Activated CD4-positive, alpha-beta memory T cell treated with anti-CD3 and anti-CD28 coated beads, Interleukin-2, amount 10 ng/mL, durations not matched to agents 7 days and 5 days (primary cell): ENCODE results near the gene QRICH1. TPM values are rescaled to one million over a fixed set of nuclear protein-coding genes. Genes with fewer than 3 reads are reported as not detected.

Experiments used
- CTCF ChIA-PET: fragments of 350-600 bp; sonication (Branson Sonifier 250); formaldehyde crosslinking; loops from one replicate; lab custom pipeline; 2021; ENCODE audit warnings: antibody characterized with exemption, inconsistent platforms; lab: Charles Lee
- POLR2A ChIA-PET: fragments of 350-600 bp; sonication (Branson Sonifier 250); formaldehyde crosslinking; loops from one replicate; lab custom pipeline; 2021; ENCODE audit warnings: antibody characterized with exemption; lab: Charles Lee
- DNase-seq: peaks from one replicate; pipeline ENCODE4 v3.0.0-alpha.2; 2020
- H3K27ac Mint-ChIP-seq: one replicate; pipeline ENCODE4 v1.8.0; 2021; ENCODE audit warnings: mild to moderate bottlenecking, mixed read lengths
- H3K27me3 Mint-ChIP-seq: one replicate; pipeline ENCODE4 v1.8.0; 2021; ENCODE audit warnings: mixed read lengths
- H3K36me3 Mint-ChIP-seq: one replicate; pipeline ENCODE4 v1.8.0; 2021; ENCODE audit warnings: low read depth, mixed read lengths
- H3K4me1 Mint-ChIP-seq: one replicate; pipeline ENCODE4 v1.8.0; 2021; ENCODE audit warnings: mixed read lengths
- H3K4me3 Mint-ChIP-seq: one replicate; pipeline ENCODE4 v1.8.0; 2021; ENCODE audit warnings: mild to moderate bottlenecking, mixed read lengths
- H3K9me3 Mint-ChIP-seq: one replicate; pipeline ENCODE4 v1.8.0; 2021; ENCODE audit warnings: mixed read lengths
- total RNA-seq, 2 experiments: library from RNA; stranded (reverse); gene quantifications; one replicate each; pipeline ENCODE4 v1.2.3, GENCODE V29; 2021

The QRICH1 gene
- total RNA-seq, 2 experiments from 2014 or later = 136 to 140 TPM

DNA sequence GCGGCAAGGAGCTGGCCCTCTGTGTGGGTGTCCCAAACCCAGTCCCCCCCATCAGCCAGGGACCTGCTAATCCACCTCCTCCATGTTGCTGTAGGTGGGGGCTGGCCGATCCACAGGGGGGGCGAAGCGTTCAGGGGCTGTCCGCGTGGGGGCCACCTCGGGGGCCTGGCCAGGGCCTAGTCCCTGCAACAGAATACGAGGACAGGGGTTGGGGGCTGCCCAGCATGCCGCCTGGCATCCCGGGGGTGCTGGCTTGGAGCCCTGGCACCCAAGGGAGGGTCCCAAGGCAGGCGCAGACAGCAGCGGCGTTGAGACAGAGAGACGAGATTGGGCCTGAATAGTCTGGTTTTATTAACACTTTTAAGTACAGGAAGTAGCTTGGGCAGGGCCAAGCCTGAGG, 14.5 kb upstream of the QRICH1 start:
- ChIA-PET POLR2A (interaction anchor here (0.9 to 9.9 kb wide), 2 partner anchors 15 to 56 kb away, joined by 3 to 133 read pairs; partner anchors contain the start of gene QRICH1), CTCF (interaction anchor here (1.1 to 1.9 kb wide), 2 partner anchors 14 to 120 kb away, joined by 3 to 7 read pairs; partner anchors contain the start of gene QRICH1)
- Mint-ChIP-seq H3K4me1 (peaks cover 21% of the 10 kb centered on the region), H3K27me3 (no peaks in the 10 kb centered on the region), H3K9me3 (no peaks in the 10 kb centered on the region), H3K4me3 (no peak overlapping the region), H3K27ac (no peak overlapping the region), H3K36me3 (peaks cover 38% of the 10 kb centered on the region)
- no peak for DNase-seq

GRCh38 chr3:49104427-49105291, 10.8 kb upstream of the QRICH1 start, which contains the start of gene QARS1:
QARS1 (minus strand) TSS chr3:49104757; CDS start chr3:49104733, 24 bp downstream.
- peaks cover 29% of the 10 kb centered on the region for H3K4me1 Mint-ChIP-seq
- peak within 1 kb of the TSS; percentile 95 for H3K4me3 Mint-ChIP-seq
- ChIA-PET CTCF (interaction anchor here (0.5 to 4.0 kb wide), 4 partner anchors 10 to 875 kb away, joined by 3 to 33 read pairs (median 4); partner anchors contain the start of genes QRICH1 and USP4), POLR2A (interaction anchor here (0.6 to 9.9 kb wide), 8 partner anchors 11 to 235 kb away, joined by 3 to 133 read pairs (median 4); partner anchors contain the start of genes IMPDH2, NDUFAF3, QRICH1 and USP19)
- peaks cover 40% of the 10 kb centered on the region for H3K36me3 Mint-ChIP-seq
- H3K27ac Mint-ChIP-seq = peak within 1 kb of the TSS; percentile 90
- H3K9me3 Mint-ChIP-seq = no peaks in the 10 kb centered on the region
- no peaks in the 10 kb centered on the region for H3K27me3 Mint-ChIP-seq
- peak; percentile 92 for DNase-seq

DNA sequence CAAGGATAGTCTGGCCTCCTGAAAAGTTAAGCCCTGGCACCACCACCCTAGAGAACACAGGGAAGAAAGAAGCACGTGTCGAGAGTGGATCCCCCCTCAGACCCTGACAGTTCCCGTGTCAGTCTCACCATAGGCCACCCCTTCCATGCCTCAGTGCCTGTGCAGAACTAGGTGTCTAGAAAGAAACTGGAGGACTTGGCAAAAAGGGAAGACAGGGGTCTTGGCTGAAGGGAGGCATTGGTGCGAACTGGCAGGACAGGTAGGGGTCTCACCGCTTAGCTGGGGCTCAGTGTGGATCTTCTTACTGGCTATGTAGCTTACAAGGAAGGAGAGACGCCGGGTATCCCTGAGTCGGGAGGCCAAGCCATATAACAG, 10.2 kb upstream of the QRICH1 start:
- POLR2A ChIA-PET = interaction anchor here (0.6 to 9.9 kb wide), 7 partner anchors 10 to 236 kb away, joined by 3 to 133 read pairs (median 5); partner anchors contain the start of genes IMPDH2, NDUFAF3, QRICH1 and USP19
- peaks cover 42% of the 10 kb centered on the region for H3K36me3 Mint-ChIP-seq

GRCh38 chr3:49100046-49100615, 6.3 kb upstream of the QRICH1 start:
- Mint-ChIP-seq H3K4me3 (no peak overlapping the region), H3K27ac (no peak overlapping the region), H3K36me3 (peaks cover 51% of the 10 kb centered on the region), H3K27me3 (no peaks in the 10 kb centered on the region), H3K4me1 (peaks cover 22% of the 10 kb centered on the region), H3K9me3 (no peaks in the 10 kb centered on the region)
- DNase-seq = no peak
- POLR2A ChIA-PET = interaction anchor here (0.8 kb wide), 1 partner anchor 9 kb away, joined by 3 read pairs; no protein-coding TSS in a partner anchor
- CTCF ChIA-PET = interaction anchor here (0.6 kb wide), 1 partner anchor 238 kb away, joined by 3 read pairs; no protein-coding TSS in a partner anchor

More for the DNA sequence above, 10.2 kb upstream of the QRICH1 start:
- Mint-ChIP-seq H3K9me3 (no peaks in the 10 kb centered on the region), H3K4me3 (peak overlapping the region; percentile 95), H3K27ac (peak overlapping the region; percentile 90), H3K4me1 (peaks cover 29% of the 10 kb centered on the region), H3K27me3 (no peaks in the 10 kb centered on the region)
- no peak for DNase-seq
- CTCF ChIA-PET = interaction anchor here (0.5 to 4.0 kb wide), 4 partner anchors 10 to 874 kb away, joined by 3 to 33 read pairs (median 4); partner anchors contain the start of genes QRICH1 and USP4

DNA sequence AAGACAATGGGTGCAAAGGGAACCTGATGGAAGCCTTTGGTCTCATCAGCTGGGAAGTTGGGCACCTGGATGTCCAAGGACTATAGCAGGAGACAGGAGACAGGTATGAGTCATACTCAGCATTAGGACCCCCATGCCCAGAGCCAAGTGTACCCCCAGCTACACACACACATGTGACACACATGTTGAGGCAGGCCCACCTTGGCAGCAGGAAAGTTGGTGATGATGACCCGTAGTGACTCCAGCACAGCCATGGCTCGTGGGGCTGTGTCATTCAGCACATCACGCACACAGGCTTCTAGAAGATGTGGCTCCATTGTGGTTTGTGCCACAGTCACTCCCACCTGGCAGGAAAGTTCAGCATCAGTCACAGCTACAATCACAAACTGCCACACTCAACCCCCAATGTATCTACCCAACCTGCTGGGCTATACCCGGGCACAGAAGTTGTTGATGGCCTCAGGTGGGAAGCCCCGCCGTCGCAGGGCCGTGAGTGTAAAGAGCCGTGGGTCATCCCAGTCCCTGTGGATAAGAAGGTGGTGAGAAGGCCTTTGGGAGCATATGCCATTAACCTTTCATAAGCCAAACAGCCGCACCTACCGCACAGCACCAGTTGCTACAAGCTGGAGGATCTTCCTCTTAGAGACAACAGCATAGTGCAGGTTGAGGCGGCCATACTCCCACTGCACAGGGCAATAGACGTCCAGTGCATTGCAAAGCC, 5.2 kb upstream of the QRICH1 start:
- H3K27ac Mint-ChIP-seq = no peak overlapping the region
- peaks cover 51% of the 10 kb centered on the region for H3K36me3 Mint-ChIP-seq
- H3K4me1 Mint-ChIP-seq = peaks cover 21% of the 10 kb centered on the region
- CTCF ChIA-PET = no interaction called here
- H3K27me3 Mint-ChIP-seq = no peaks in the 10 kb centered on the region
- no peaks in the 10 kb centered on the region for H3K9me3 Mint-ChIP-seq
- DNase-seq = no peak
- POLR2A ChIA-PET = no interaction called here
- H3K4me3 Mint-ChIP-seq = no peak overlapping the region

- no peak for DNase-seq
- Mint-ChIP-seq H3K9me3 (no peaks in the 10 kb centered on the region), H3K4me3 (no peak overlapping the region), H3K27ac (no peak overlapping the region), H3K36me3 (peaks cover 49% of the 10 kb centered on the region), H3K27me3 (no peaks in the 10 kb centered on the region), H3K4me1 (peaks cover 15% of the 10 kb centered on the region)
- CTCF ChIA-PET = no interaction called here
- POLR2A ChIA-PET = no interaction called here
These were observed 4.6 kb upstream of the QRICH1 start for GRCh38 chr3:49098429-49098828.

DNA sequence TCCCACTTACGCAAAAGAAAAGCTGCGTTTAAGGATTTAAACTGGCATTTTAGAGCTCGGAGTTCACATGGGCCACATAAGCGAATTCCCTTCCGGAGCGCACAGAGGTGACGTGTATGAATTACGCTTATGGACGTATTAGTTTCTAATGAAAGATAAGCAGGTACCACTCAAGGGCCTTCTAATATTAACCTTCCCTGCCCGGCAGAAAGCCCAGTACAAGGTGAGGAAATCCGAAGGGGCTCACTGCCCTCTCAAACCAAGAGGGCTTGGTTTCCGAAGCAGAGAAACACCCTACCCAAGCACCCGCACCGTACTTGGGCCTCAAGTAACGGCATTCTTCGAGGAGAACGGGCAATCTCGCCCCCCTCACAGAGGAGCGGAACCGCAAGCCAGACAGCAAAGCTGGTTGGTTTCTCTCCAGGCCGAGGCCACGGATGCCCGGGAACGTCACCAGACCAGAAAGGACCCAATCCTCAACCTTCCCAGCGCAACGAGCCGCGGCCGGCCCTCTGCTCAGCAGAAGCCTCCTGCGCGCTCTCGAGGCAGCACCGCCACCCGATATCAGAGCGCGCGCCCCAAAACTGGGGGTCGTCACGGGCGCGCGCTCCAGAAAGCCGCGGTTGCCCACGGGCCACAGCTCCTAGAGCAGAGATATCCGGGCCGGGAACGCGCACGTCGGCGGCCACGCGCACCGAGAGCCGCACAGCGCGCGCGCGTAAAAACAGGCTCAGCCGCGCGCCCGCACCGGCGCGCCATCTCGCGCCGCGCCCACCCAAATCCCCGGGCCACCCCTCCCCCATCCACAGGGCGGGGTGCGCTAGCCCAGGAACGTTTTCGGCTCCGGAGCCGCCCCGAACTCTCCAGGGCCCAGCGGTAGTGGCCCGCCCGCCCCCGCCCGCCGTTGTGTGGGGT, 676 bp downstream of the QRICH1 start:
- Mint-ChIP-seq H3K27ac (peak overlapping the region; percentile 91), H3K36me3 (peaks cover 29% of the 10 kb centered on the region), H3K9me3 (no peaks in the 10 kb centered on the region), H3K4me1 (peaks cover 35% of the 10 kb centered on the region), H3K4me3 (peak overlapping the region; percentile 84), H3K27me3 (no peaks in the 10 kb centered on the region)
- POLR2A ChIA-PET = interaction anchor here (0.5 to 5.4 kb wide), 54 partner anchors 10 to 1713 kb away, joined by 3 to 133 read pairs (median 4); partner anchors contain the start of genes ARIH2, CELSR3, DAG1 and DALRD3
- CTCF ChIA-PET = interaction anchor here (0.6 to 4.1 kb wide), 26 partner anchors 7 to 429 kb away, joined by 3 to 33 read pairs (median 4); partner anchors contain the start of genes DALRD3, IMPDH2, IP6K2 and KLHDC8B
- DNase-seq = peak; percentile 86

- no peaks in the 10 kb centered on the region for H3K4me1 Mint-ChIP-seq
- no peak overlapping the region for H3K27ac Mint-ChIP-seq
- H3K9me3 Mint-ChIP-seq = no peaks in the 10 kb centered on the region
- CTCF ChIA-PET = no interaction called here
- H3K27me3 Mint-ChIP-seq = no peaks in the 10 kb centered on the region
- POLR2A ChIA-PET = interaction anchor here (1.3 to 6.4 kb wide), 2 partner anchors 12 to 23 kb away, joined by 3 to 51 read pairs; partner anchors contain the start of genes QARS1 and QRICH1
- H3K4me3 Mint-ChIP-seq = no peak overlapping the region
- DNase-seq = no peak
- peaks cover 16% of the 10 kb centered on the region for H3K36me3 Mint-ChIP-seq
These were observed 12.4 kb downstream of the QRICH1 start for GRCh38 chr3:49081429-49081828.

GRCh38 chr3:49079270-49079669, 14.6 kb downstream of the QRICH1 start:
- Mint-ChIP-seq H3K27ac (no peak overlapping the region), H3K4me3 (no peak overlapping the region), H3K36me3 (peaks cover 31% of the 10 kb centered on the region), H3K9me3 (no peaks in the 10 kb centered on the region), H3K27me3 (no peaks in the 10 kb centered on the region), H3K4me1 (no peaks in the 10 kb centered on the region)
- no peak for DNase-seq
- POLR2A ChIA-PET = interaction anchor here (0.8 to 1.3 kb wide), 2 partner anchors 14 to 50 kb away, joined by 3 to 7 read pairs; partner anchors contain the start of genes IMPDH2 and QRICH1
- CTCF ChIA-PET = interaction anchor here (0.7 kb wide), 1 partner anchor 122 kb away, joined by 4 read pairs; no protein-coding TSS in a partner anchor

DNA sequence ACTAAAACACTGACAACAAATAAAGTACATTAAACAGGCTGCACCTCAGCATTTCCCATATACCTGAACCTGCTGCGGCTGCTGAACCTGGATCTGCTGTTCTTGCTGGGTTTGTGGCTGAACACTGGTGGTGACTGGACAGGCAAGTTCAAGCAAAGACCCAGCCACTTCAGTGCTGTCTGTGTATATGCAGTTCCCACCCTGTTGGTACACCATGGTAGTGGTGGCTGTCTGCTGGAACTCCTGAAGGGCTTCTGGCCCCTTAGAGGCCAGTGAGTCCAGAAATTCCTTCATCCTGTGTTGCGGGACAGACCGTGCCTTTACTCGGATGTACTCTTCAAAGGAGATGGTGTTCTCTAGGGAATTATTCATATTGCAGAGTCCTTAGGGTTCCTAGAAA, 17.2 kb downstream of the QRICH1 start:
- no peaks in the 10 kb centered on the region for H3K27me3 Mint-ChIP-seq
- no peaks in the 10 kb centered on the region for H3K4me1 Mint-ChIP-seq
- H3K36me3 Mint-ChIP-seq = peaks cover 46% of the 10 kb centered on the region
- H3K27ac Mint-ChIP-seq = no peak overlapping the region
- ChIA-PET CTCF (interaction anchor here (0.6 kb wide), 1 partner anchor 368 kb away, joined by 3 read pairs; no protein-coding TSS in a partner anchor), POLR2A (interaction anchor here (1.0 kb wide), 1 partner anchor 18 kb away, joined by 4 read pairs; the partner anchor contains the start of gene QRICH1)
- H3K4me3 Mint-ChIP-seq = no peak overlapping the region
- no peak for DNase-seq
- no peaks in the 10 kb centered on the region for H3K9me3 Mint-ChIP-seq

- no peaks in the 10 kb centered on the region for H3K9me3 Mint-ChIP-seq
- DNase-seq = no peak
- POLR2A ChIA-PET = no interaction called here
- H3K36me3 Mint-ChIP-seq = peaks cover 49% of the 10 kb centered on the region
- no peaks in the 10 kb centered on the region for H3K27me3 Mint-ChIP-seq
- no peaks in the 10 kb centered on the region for H3K4me1 Mint-ChIP-seq
- no peak overlapping the region for H3K27ac Mint-ChIP-seq
- H3K4me3 Mint-ChIP-seq = no peak overlapping the region
- CTCF ChIA-PET = interaction anchor here (0.6 kb wide), 1 partner anchor 369 kb away, joined by 3 read pairs; no protein-coding TSS in a partner anchor
These were observed 17.8 kb downstream of the QRICH1 start for GRCh38 chr3:49076116-49076515.
